GM19328 (cell line): ENCODE data around the gene ZNF888.
"Not testable (repeated sequence)": the region's sequence is repeated elsewhere in the genome, so short reads cannot be mapped to it uniquely, and the experiment has no call there.

Experiments
- ATAC-seq: cut with Tn5 transposase; IDR thresholded peaks from one replicate; pipeline ENCODE4 v1.9.1; 2021; ENCODE audit warnings: mild to moderate bottlenecking, moderate library complexity; ENCODE audit not compliant: unreplicated experiment

Gene ZNF888

GRCh38 chr19:52889931-52890330 is 33.3 kb downstream of the ZNF888 start:
- no peak for ATAC-seq

DNA sequence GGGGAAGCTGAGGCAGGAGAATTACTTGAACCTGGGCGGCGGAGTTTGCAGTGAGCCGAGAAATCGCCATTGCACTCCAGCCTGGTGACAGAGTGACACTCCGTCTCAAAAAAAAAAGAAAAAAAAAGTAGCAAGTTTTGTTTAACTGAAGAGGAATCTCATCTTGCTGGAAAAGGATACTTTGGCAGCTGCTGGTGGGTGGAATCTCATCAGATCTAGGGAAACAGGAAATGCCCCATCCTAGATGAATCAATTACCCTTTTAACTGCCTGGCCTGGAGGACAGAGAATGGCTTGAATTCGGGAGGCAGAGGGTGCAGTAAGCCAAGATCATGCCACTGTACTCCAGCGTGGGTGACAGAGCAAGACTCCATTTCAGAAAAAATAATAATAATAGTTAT is 34.2 kb downstream of the ZNF888 start:
- no peak for ATAC-seq

DNA sequence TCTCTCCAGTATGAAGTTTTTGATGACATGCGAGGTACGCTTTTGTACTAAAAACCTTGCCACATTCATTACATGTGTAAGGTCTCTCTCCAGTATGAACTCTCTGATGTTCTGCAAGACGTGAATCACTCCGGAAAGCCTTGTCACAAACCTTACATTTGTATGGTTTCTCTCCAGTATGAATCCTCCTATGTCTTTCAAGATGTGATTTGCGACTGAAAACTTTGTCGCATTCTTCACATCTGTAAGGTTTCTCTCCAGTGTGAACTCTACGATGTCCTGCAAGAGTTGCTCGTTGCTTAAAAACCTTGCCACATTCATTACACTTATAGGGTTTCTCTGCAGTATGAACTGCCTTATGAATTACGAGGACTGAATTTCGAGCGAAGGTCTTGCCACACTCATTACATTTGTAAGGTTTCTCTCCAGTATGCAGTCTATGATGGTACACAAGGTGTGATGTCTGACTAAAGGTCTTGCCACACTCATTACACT is 42.3 kb downstream of the ZNF888 start:
- ATAC-seq: no peak

- ATAC-seq: not testable (repeated sequence)
Observed at GRCh38 chr19:52872996-52873395, 50.2 kb downstream of the ZNF888 start.

GRCh38 chr19:52871466-52871865 is 51.8 kb downstream of the ZNF888 start:
- no peak for ATAC-seq

DNA sequence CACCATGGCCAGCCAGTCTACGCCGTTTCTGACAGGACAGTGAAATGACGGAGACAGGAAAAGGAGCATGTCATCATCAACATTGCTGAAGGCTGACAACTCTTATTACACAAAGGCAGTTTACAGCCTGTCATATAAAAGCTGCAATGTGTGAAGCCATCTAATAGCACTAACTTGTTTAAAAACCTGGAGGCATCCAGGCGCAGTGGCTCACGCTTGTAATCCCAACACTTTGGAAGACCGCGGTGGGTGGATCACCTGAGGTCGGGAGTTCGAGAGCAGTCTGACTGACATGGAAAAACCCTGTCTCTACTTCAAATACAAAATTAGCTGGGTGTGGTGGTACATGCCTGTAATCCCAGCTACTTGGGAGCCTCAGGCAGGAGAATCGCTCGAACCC is 55.2 kb downstream of the ZNF888 start:
- ATAC-seq: not testable (repeated sequence)

DNA sequence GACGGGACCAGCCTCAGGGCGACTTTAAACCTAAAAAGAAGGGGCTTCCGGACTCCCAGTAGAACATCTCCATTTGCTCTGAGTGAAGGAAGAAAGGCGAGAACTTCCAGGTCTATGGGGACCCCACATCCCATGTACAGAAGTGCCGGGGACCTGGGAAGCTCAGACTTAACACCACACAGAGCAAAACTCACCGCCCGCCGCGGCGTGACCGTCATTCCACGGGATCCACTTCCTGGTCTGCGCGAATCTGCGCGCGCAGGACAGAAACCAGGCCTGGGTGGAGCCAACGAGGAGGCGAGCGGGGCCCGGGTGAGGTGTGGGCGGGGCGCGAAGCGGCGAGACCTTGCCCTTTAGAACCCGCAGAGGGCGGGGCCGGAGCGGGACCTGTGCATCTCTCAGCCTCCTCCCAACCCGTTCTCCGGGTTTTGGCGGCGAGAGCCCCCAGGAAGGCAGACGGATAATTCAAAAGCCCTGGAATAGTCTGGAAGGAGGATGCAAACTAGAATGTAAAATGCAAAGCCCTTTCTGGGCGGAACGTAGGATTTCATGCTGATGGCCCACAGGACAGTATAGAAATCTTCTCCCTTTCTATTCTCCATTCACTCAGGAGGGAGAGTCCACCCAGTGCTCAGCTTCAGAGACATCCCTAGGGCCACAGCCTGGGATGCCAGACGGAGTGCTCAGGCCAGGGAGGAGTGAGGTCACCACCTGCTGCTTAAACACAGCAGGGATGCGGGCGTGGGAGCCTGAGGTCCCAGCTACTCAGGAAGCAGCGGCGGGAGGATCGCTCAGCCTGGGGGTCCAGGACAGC is 65.6 kb downstream of the ZNF888 start, which contains the start of gene ZNF468:
Gene ZNF468, minus strand, starts transcription at position 242 of the 814 bp plus-strand sequence. CDS start 3,347 bp downstream, outside the sequence.
- peak; percentile 76 for ATAC-seq

GRCh38 chr19:52856540-52857377 is 66.5 kb downstream of the ZNF888 start:
- ATAC-seq: not testable (repeated sequence)
